HG03108 (cell line): Measurements from ENCODE around the gene NUPR2.
"Not testable (repeated sequence)": the region's sequence is repeated elsewhere in the genome, so short reads cannot be mapped to it uniquely, and the experiment has no call there.

Experiments used
- ATAC-seq: cut with Tn5 transposase; IDR thresholded peaks from one replicate; pipeline ENCODE4 v1.9.1; 2021; ENCODE audit warnings: moderate library complexity; ENCODE audit not compliant: unreplicated experiment

The NUPR2 gene

GRCh38 chr7:56115852-56116538, at the start of gene NUPR2:
Gene NUPR2 (minus strand): TSS chr7:56116417. CDS start chr7:56116314, 103 bp downstream.
- ATAC-seq: no peak

GRCh38 chr7:56157238-56157790, 41.1 kb upstream of the NUPR2 start:
- no peak for ATAC-seq

GRCh38 chr7:56131062-56131461, 14.8 kb upstream of the NUPR2 start:
- ATAC-seq: not testable (repeated sequence)

- no peak for ATAC-seq
These were observed 11.2 kb upstream of the NUPR2 start for GRCh38 chr7:56127241-56127975.

GRCh38 chr7:56125831-56126230, 9.6 kb upstream of the NUPR2 start:
- no peak for ATAC-seq

- no peak for ATAC-seq
These were observed 8.8 kb upstream of the NUPR2 start for GRCh38 chr7:56124981-56125380.

GRCh38 chr7:56121440-56121839, 5.2 kb upstream of the NUPR2 start:
- ATAC-seq: no peak

GRCh38 chr7:56112244-56112643, 4.0 kb downstream of the NUPR2 start:
- not testable (repeated sequence) for ATAC-seq

GRCh38 chr7:56110611-56111010, 5.6 kb downstream of the NUPR2 start:
- no peak for ATAC-seq

GRCh38 chr7:56107954-56108258, 8.3 kb downstream of the NUPR2 start:
- no peak for ATAC-seq

GRCh38 chr7:56106108-56107073, 9.8 kb downstream of the NUPR2 start, which contains the start of gene CHCHD2:
Gene CHCHD2 (minus strand): TSS chr7:56106476. CDS start chr7:56106413, 63 bp downstream.
- ATAC-seq: peak; percentile 100

GRCh38 chr7:56105508-56105907, 10.7 kb downstream of the NUPR2 start:
- ATAC-seq: no peak

- not testable (repeated sequence) for ATAC-seq
These were observed 12.1 kb downstream of the NUPR2 start for GRCh38 chr7:56104138-56104537.

- no peak for ATAC-seq
These were observed 16.6 kb downstream of the NUPR2 start for GRCh38 chr7:56099653-56100052.

GRCh38 chr7:56098187-56099008, 17.8 kb downstream of the NUPR2 start:
- not testable (repeated sequence) for ATAC-seq

GRCh38 chr7:56097700-56098099, 18.5 kb downstream of the NUPR2 start:
- no peak for ATAC-seq

GRCh38 chr7:56092789-56093531, 23.3 kb downstream of the NUPR2 start, which contains the start of gene PHKG1:
Gene PHKG1 (minus strand): TSS chr7:56092952. CDS start chr7:56088941, 4,011 bp downstream.
- no peak for ATAC-seq

- ATAC-seq: not testable (repeated sequence)
These were observed 23.8 kb downstream of the NUPR2 start for GRCh38 chr7:56092388-56092787.

GRCh38 chr7:56091591-56091990, 24.6 kb downstream of the NUPR2 start:
- no peak for ATAC-seq
